ENCODE data around the gene IMMP2L. TPM values are rescaled to one million over a fixed set of nuclear protein-coding genes. Genes with fewer than 3 reads are reported as not detected.

Gene IMMP2L
- total and polyA plus RNA-seq, 4 experiments from 2014 or later: 23.5 to 32.2 (median 29.5) TPM

DNA sequence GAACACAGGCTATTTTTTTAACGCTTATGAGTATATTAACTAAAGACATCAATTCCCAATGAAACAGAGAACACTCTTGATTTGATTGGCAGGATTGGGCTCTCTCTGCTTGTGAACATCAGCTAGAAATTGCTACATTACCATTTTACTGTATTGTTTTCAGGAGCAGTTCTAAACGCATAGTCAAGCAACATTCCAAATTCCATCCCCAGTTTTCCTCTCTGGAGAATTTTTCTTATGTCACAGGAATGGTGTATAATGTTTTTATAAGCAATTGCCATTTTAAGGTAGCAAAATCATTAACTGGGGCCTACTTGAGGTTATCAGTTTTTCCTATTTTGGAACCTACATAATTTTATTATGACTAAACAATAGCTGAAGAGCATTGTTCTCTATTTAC, 748.3 kb downstream of the IMMP2L start:
- H3K27me3 Mint-ChIP-seq: no peaks in the 10 kb centered on the region
- no peaks in the 10 kb centered on the region for H3K36me3 ChIP-seq (ENCODE audit: insufficient read depth, low read length)
- H3K4me3 ChIP-seq (ENCODE audit: low read length in 2 of 2): no peak overlapping the region
- no peak overlapping the region for H3K4me3 Mint-ChIP-seq
- POLR2A ChIA-PET (ENCODE audit: partially characterized antibody): no interaction called here
- no peaks in the 10 kb centered on the region for H3K4me1 ChIP-seq (ENCODE audit: insufficient read depth, low read length)
- CTCF ChIA-PET (ENCODE audit: partially characterized antibody): no interaction called here
- intact Hi-C loops (cut with micrococcal nuclease): no loop called here
- H3K9me3 ChIP-seq (ENCODE audit: control insufficient read depth in 1 of 2, low read length in 2 of 2): no peaks in the 10 kb centered on the region
- H3K9me3 Mint-ChIP-seq: peaks cover 0 to 3% (median 0%) of the 10 kb centered on the region in 8 donors
- no peak overlapping the region for H3K27ac Mint-ChIP-seq
- no peaks in the 10 kb centered on the region for H3K27me3 ChIP-seq (ENCODE audit: insufficient read depth, low read length)
- no peak for DNase-seq
- no peaks in the 10 kb centered on the region for H3K4me1 Mint-ChIP-seq
- H3K27ac ChIP-seq (ENCODE audit: low read depth, low read length): no peak overlapping the region
- H3K36me3 Mint-ChIP-seq: no peaks in the 10 kb centered on the region

- ChIA-PET POLR2A (ENCODE audit: partially characterized antibody) (no interaction called here), CTCF (ENCODE audit: partially characterized antibody) (no interaction called here)
- intact Hi-C loops (cut with micrococcal nuclease): no loop called here
- H3K4me3 Mint-ChIP-seq: no peak overlapping the region
- no peaks in the 10 kb centered on the region for H3K9me3 Mint-ChIP-seq
- Histone ChIP-seq H3K27ac (ENCODE audit: low read depth, low read length) (no peak overlapping the region), H3K4me3 (ENCODE audit: low read length in 2 of 2) (no peak overlapping the region), H3K36me3 (ENCODE audit: insufficient read depth, low read length) (no peaks in the 10 kb centered on the region), H3K27me3 (ENCODE audit: insufficient read depth, low read length) (no peaks in the 10 kb centered on the region), H3K9me3 (ENCODE audit: control insufficient read depth in 1 of 2, low read length in 2 of 2) (no peaks in the 10 kb centered on the region), H3K4me1 (ENCODE audit: insufficient read depth, low read length) (no peaks in the 10 kb centered on the region)
- no peaks in the 10 kb centered on the region for H3K36me3 Mint-ChIP-seq
- H3K27me3 Mint-ChIP-seq: no peaks in the 10 kb centered on the region
- DNase-seq: no peak
- no peak overlapping the region for H3K27ac Mint-ChIP-seq
- H3K4me1 Mint-ChIP-seq: no peaks in the 10 kb centered on the region
These were observed 752.5 kb downstream of the IMMP2L start for GRCh38 chr7:110809832-110810231.

DNA sequence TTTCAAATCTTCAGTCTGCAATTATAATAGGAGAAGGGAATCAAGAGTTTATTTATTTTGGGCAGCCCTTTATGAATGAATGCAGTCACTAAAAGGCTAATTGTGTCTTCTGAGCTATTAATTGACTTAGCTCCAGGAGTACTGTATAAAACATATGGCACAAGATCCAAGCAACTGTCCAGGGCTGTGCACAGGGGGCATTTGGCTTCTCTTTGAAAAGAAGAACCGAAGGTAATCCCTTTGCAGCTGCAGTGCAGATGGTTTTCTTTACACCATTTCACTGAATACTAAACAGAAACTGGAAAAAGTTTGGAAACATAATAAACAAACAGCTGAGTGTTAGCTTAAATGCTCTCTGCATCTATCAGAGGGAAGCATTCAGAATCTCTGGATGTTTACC, 753.9 kb downstream of the IMMP2L start:
- peaks cover 0 to under 1% of the 10 kb centered on the region in 2 donors for H3K36me3 Mint-ChIP-seq
- Histone ChIP-seq H3K27ac (ENCODE audit: low read depth, low read length) (no peak overlapping the region), H3K27me3 (ENCODE audit: insufficient read depth, low read length) (no peaks in the 10 kb centered on the region), H3K4me1 (ENCODE audit: insufficient read depth, low read length) (no peaks in the 10 kb centered on the region), H3K9me3 (ENCODE audit: control insufficient read depth in 1 of 2, low read length in 2 of 2) (no peaks in the 10 kb centered on the region), H3K4me3 (ENCODE audit: low read length in 2 of 2) (no peak overlapping the region), H3K36me3 (ENCODE audit: insufficient read depth, low read length) (no peaks in the 10 kb centered on the region)
- intact Hi-C loops (cut with micrococcal nuclease): no loop called here
- no peak overlapping the region for H3K4me3 Mint-ChIP-seq
- CTCF ChIA-PET (ENCODE audit: partially characterized antibody): no interaction called here
- no peaks in the 10 kb centered on the region for H3K9me3 Mint-ChIP-seq
- no peaks in the 10 kb centered on the region for H3K27me3 Mint-ChIP-seq
- POLR2A ChIA-PET (ENCODE audit: partially characterized antibody): no interaction called here
- H3K27ac Mint-ChIP-seq: no peak overlapping the region
- no peaks in the 10 kb centered on the region for H3K4me1 Mint-ChIP-seq
- DNase-seq: no peak

DNA sequence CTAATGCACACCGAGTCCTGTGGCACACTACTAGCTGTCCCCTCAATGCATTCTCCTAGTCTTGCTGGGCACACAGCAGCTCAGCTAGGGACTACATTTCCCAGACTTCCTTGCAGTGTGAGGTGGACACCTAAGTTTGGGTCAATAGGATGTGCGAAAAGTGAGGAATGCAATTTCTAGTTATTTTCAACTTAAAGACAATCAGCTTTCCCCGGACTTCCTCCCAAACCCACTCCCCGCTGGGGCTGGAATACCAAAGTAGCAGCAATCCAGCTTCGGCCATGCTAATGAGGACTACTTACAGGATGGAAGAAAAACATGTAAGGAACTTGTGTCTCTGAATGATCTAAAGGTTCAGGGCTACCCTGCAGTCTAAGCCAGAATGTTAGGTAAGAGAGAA, 757.8 kb downstream of the IMMP2L start:
- Histone ChIP-seq H3K36me3 (ENCODE audit: insufficient read depth, low read length) (no peaks in the 10 kb centered on the region), H3K27ac (ENCODE audit: low read depth, low read length) (no peak overlapping the region), H3K27me3 (ENCODE audit: insufficient read depth, low read length) (no peaks in the 10 kb centered on the region), H3K9me3 (ENCODE audit: control insufficient read depth in 1 of 2, low read length in 2 of 2) (no peaks in the 10 kb centered on the region), H3K4me1 (ENCODE audit: insufficient read depth, low read length) (no peaks in the 10 kb centered on the region), H3K4me3 (ENCODE audit: low read length in 2 of 2) (no peak overlapping the region)
- H3K4me3 Mint-ChIP-seq: no peak overlapping the region
- H3K27ac Mint-ChIP-seq: no peak overlapping the region
- intact Hi-C loops (cut with micrococcal nuclease): no loop called here
- H3K27me3 Mint-ChIP-seq: no peaks in the 10 kb centered on the region
- ChIA-PET CTCF (ENCODE audit: partially characterized antibody) (no interaction called here), POLR2A (ENCODE audit: partially characterized antibody) (no interaction called here)
- no peaks in the 10 kb centered on the region for H3K4me1 Mint-ChIP-seq
- no peak for DNase-seq
- H3K36me3 Mint-ChIP-seq: peaks cover 0 to 6% of the 10 kb centered on the region in 2 donors
- H3K9me3 Mint-ChIP-seq: peaks cover 0 to 1% (median 0%) of the 10 kb centered on the region in 8 donors

DNA sequence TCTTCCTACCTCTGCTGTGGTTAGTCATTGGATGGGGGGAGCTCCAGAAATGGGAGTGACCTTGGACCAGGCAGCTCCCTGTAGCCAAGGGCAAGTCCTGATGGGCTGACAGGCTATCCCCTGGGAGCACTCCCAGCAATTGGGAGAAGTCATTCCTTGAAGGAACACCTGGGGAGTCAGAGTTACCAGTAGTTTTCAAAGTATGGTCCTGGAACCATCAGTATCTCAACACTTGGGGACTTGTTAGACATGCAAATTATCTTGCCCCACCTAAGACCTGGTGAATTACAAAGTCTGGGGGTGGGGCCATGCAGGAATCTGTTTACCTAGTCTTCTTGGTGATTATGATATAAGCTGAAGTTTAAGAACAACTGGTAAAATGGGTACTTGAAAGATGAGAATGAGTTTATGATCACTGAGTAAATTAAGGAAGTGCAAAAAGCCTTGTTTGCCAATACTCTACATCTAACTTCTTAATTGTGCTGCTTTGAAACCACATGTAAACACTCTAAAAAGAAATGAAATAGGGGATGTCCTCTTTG, 758.6 kb downstream of the IMMP2L start:
- H3K27ac Mint-ChIP-seq: no peak overlapping the region
- H3K4me1 Mint-ChIP-seq: no peaks in the 10 kb centered on the region
- H3K9me3 ChIP-seq (ENCODE audit: control insufficient read depth in 1 of 2, low read length in 2 of 2): no peaks in the 10 kb centered on the region
- peaks cover 0 to 1% (median 0%) of the 10 kb centered on the region in 8 donors for H3K9me3 Mint-ChIP-seq
- no peaks in the 10 kb centered on the region for H3K27me3 ChIP-seq (ENCODE audit: insufficient read depth, low read length)
- no peaks in the 10 kb centered on the region for H3K27me3 Mint-ChIP-seq
- CTCF ChIA-PET (ENCODE audit: partially characterized antibody): no interaction called here
- DNase-seq: no peak
- no peaks in the 10 kb centered on the region for H3K36me3 ChIP-seq (ENCODE audit: insufficient read depth, low read length)
- POLR2A ChIA-PET (ENCODE audit: partially characterized antibody): no interaction called here
- no peak overlapping the region for H3K27ac ChIP-seq (ENCODE audit: low read depth, low read length)
- peaks cover 0 to 6% of the 10 kb centered on the region in 2 donors for H3K36me3 Mint-ChIP-seq
- H3K4me3 ChIP-seq (ENCODE audit: low read length in 2 of 2): no peak overlapping the region
- intact Hi-C loops (cut with micrococcal nuclease): no loop called here
- no peak overlapping the region for H3K4me3 Mint-ChIP-seq
- H3K4me1 ChIP-seq (ENCODE audit: insufficient read depth, low read length): no peaks in the 10 kb centered on the region

DNA sequence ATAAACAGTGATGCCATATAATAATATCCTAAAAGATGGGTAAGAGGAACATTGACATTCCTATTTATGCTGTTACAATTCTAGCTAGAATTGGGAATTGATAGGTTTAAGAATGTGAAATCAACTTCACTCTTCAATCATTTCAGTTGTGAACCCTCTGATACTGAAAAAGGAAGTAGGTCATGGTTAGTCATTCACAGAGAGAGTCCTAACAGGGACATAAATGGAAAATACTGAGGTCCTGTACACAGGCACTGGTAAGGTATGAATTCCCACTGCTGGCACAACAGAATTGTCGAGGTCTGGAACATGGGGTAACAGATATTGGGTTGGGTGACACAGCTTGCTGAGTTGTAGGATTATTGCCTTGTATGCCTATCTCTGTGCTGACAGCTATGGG, 760.8 kb downstream of the IMMP2L start:
- Mint-ChIP-seq H3K4me3 (no peak overlapping the region), H3K4me1 (no peaks in the 10 kb centered on the region), H3K36me3 (peaks cover 0 to 6% of the 10 kb centered on the region in 2 donors), H3K27ac (no peak overlapping the region), H3K9me3 (peaks cover 0 to 1% (median 0%) of the 10 kb centered on the region in 8 donors), H3K27me3 (no peaks in the 10 kb centered on the region)
- DNase-seq: no peak
- intact Hi-C loops (cut with micrococcal nuclease): no loop called here
- Histone ChIP-seq H3K27me3 (ENCODE audit: insufficient read depth, low read length) (no peaks in the 10 kb centered on the region), H3K36me3 (ENCODE audit: insufficient read depth, low read length) (no peaks in the 10 kb centered on the region), H3K9me3 (ENCODE audit: control insufficient read depth in 1 of 2, low read length in 2 of 2) (no peaks in the 10 kb centered on the region), H3K27ac (ENCODE audit: low read depth, low read length) (no peak overlapping the region), H3K4me3 (ENCODE audit: low read length in 2 of 2) (no peak overlapping the region), H3K4me1 (ENCODE audit: insufficient read depth, low read length) (no peaks in the 10 kb centered on the region)
- CTCF ChIA-PET (ENCODE audit: partially characterized antibody): no interaction called here
- POLR2A ChIA-PET (ENCODE audit: partially characterized antibody): no interaction called here

DNA sequence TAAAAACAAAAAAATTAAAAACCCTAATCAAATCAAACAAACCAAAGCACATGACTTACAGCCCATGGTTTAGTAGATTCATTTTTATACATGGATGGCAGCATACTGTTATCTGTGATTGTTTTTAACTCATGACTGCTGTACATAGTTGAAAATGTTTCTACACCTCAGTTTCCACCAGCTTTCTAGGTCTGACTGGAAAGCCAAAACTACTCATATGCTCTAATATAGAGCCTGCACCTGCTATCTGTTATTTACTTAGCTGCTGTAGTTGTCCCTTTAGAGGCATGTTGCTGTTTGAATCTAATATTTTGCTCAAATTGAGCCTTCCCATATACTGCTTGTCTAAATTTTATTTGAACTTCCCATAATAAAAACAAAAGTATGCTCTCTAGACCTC, 761.3 kb downstream of the IMMP2L start:
- no peak overlapping the region for H3K27ac Mint-ChIP-seq
- H3K36me3 Mint-ChIP-seq: peaks cover 0 to 6% of the 10 kb centered on the region in 2 donors
- DNase-seq: no peak
- no peaks in the 10 kb centered on the region for H3K27me3 Mint-ChIP-seq
- peaks cover 0 to 1% (median 0%) of the 10 kb centered on the region in 8 donors for H3K9me3 Mint-ChIP-seq
- ChIA-PET POLR2A (ENCODE audit: partially characterized antibody) (no interaction called here), CTCF (ENCODE audit: partially characterized antibody) (no interaction called here)
- H3K36me3 ChIP-seq (ENCODE audit: insufficient read depth, low read length): no peaks in the 10 kb centered on the region
- no peak overlapping the region for H3K4me3 ChIP-seq (ENCODE audit: low read length in 2 of 2)
- intact Hi-C loops (cut with micrococcal nuclease): no loop called here
- no peaks in the 10 kb centered on the region for H3K27me3 ChIP-seq (ENCODE audit: insufficient read depth, low read length)
- no peaks in the 10 kb centered on the region for H3K4me1 Mint-ChIP-seq
- H3K4me1 ChIP-seq (ENCODE audit: insufficient read depth, low read length): no peaks in the 10 kb centered on the region
- no peak overlapping the region for H3K27ac ChIP-seq (ENCODE audit: low read depth, low read length)
- no peaks in the 10 kb centered on the region for H3K9me3 ChIP-seq (ENCODE audit: control insufficient read depth in 1 of 2, low read length in 2 of 2)
- H3K4me3 Mint-ChIP-seq: no peak overlapping the region

- Mint-ChIP-seq H3K4me1 (no peaks in the 10 kb centered on the region), H3K27ac (no peak overlapping the region), H3K36me3 (no peaks in the 10 kb centered on the region), H3K4me3 (no peak overlapping the region), H3K27me3 (no peaks in the 10 kb centered on the region), H3K9me3 (no peaks in the 10 kb centered on the region)
- ChIA-PET CTCF (ENCODE audit: partially characterized antibody) (no interaction called here), POLR2A (ENCODE audit: partially characterized antibody) (no interaction called here)
- Histone ChIP-seq H3K27ac (ENCODE audit: low read depth, low read length) (no peak overlapping the region), H3K27me3 (ENCODE audit: insufficient read depth, low read length) (no peaks in the 10 kb centered on the region), H3K4me1 (ENCODE audit: insufficient read depth, low read length) (no peaks in the 10 kb centered on the region), H3K9me3 (ENCODE audit: control insufficient read depth in 1 of 2, low read length in 2 of 2) (no peaks in the 10 kb centered on the region), H3K36me3 (ENCODE audit: insufficient read depth, low read length) (no peaks in the 10 kb centered on the region), H3K4me3 (ENCODE audit: low read length in 2 of 2) (no peak overlapping the region)
- DNase-seq: no peak
- intact Hi-C loops (cut with micrococcal nuclease): no loop called here
These were observed 764.6 kb downstream of the IMMP2L start for GRCh38 chr7:110797656-110798055.
